Activated CD4-positive, alpha-beta T cell treated with anti-CD3 and anti-CD28 coated beads, Interleukin-2, amount 50 U/mL, for 24 hours (primary cell): Measurements from ENCODE around the gene KANSL1.
A peak's percentile ranks its signal among the peaks of the same experiment; 100 is the strongest.

Experiments used
- DNase-seq, 2 donors: peaks; one replicate each; pipeline ENCODE4 v3.0.0-alpha.2; 2020; ENCODE audit warnings: low read depth in 1 of 2, low spot score in 1 of 2

KANSL1 gene

GRCh38 chr17:46082257-46082656 lies 111.0 kb downstream of the KANSL1 start:
- no peak for DNase-seq

- no peak for DNase-seq
Observed at GRCh38 chr17:46081018-46081320, 112.3 kb downstream of the KANSL1 start.

GRCh38 chr17:46080118-46081017 lies 112.9 kb downstream of the KANSL1 start:
- no peak for DNase-seq

- no peak for DNase-seq
Observed at GRCh38 chr17:46078675-46079074, 114.6 kb downstream of the KANSL1 start.

GRCh38 chr17:46074540-46074939 lies 118.7 kb downstream of the KANSL1 start:
- DNase-seq: no peak

GRCh38 chr17:46072998-46073397 lies 120.2 kb downstream of the KANSL1 start:
- no peak for DNase-seq

GRCh38 chr17:46071796-46072195 lies 121.4 kb downstream of the KANSL1 start:
- DNase-seq: no peak

GRCh38 chr17:46064460-46064859 lies 128.8 kb downstream of the KANSL1 start:
- DNase-seq: no peak

- no peak for DNase-seq
Observed at GRCh38 chr17:46063241-46063640, 130.0 kb downstream of the KANSL1 start.

GRCh38 chr17:46061435-46061834 lies 131.8 kb downstream of the KANSL1 start:
- DNase-seq: no peak

- no peak for DNase-seq
Observed at GRCh38 chr17:46060461-46060860, 132.8 kb downstream of the KANSL1 start.

- no peak for DNase-seq
Observed at GRCh38 chr17:46059486-46059885, 133.7 kb downstream of the KANSL1 start.

GRCh38 chr17:46057366-46057765 lies 135.9 kb downstream of the KANSL1 start:
- no peak for DNase-seq

- DNase-seq: no peak
Observed at GRCh38 chr17:46056800-46057304, 136.4 kb downstream of the KANSL1 start.

GRCh38 chr17:46053911-46054534 lies 139.2 kb downstream of the KANSL1 start:
- DNase-seq: no peak

GRCh38 chr17:46049656-46050055 lies 143.6 kb downstream of the KANSL1 start:
- DNase-seq: no peak

- DNase-seq: no peak
Observed at GRCh38 chr17:46047856-46048255, 145.4 kb downstream of the KANSL1 start.

GRCh38 chr17:46047398-46047797 lies 145.8 kb downstream of the KANSL1 start:
- no peak for DNase-seq

- DNase-seq: no peak
Observed at GRCh38 chr17:46046957-46047356, 146.3 kb downstream of the KANSL1 start.

- DNase-seq: no peak
Observed at GRCh38 chr17:46045639-46046038, 147.6 kb downstream of the KANSL1 start.

GRCh38 chr17:46044989-46045388 lies 148.2 kb downstream of the KANSL1 start:
- DNase-seq: no peak

GRCh38 chr17:46044286-46044928 lies 148.8 kb downstream of the KANSL1 start:
- peak in 1 of 2 donors; percentile 37 for DNase-seq
